Right atrium auricular region (tissue), 2 donors: ENCODE results near the gene TAF6. TPM values are rescaled to one million over a fixed set of nuclear protein-coding genes. Genes with fewer than 3 reads are reported as not detected.

Experiments used
- DNase-seq: peaks from one replicate; pipeline ENCODE4 v3.0.0-alpha.2; 2019; ENCODE audit warnings: low spot score
- H3K27ac ChIP-seq, 2 donors: fragments of 200-600 bp; sonication (generic); 1 replicate in 1 of 2; 2 replicates in 1 of 2; pipeline ENCODE4 v1.5.1; 2016 to 2019
- H3K27me3 ChIP-seq, 2 donors: fragments of 200-600 bp; sonication (generic); one replicate each; pipeline versions ENCODE4 v1.5.1 to v1.6.0; 2017 to 2019
- H3K36me3 ChIP-seq: fragments of 200-600 bp; sonication (generic); one replicate; pipeline ENCODE4 v1.5.1; 2016
- H3K4me1 ChIP-seq, 2 donors: fragments of 200-600 bp; sonication (generic); one replicate each; pipeline versions ENCODE4 v1.5.1 to v1.6.0; 2017 to 2019
- H3K4me3 ChIP-seq, 2 donors: fragments of 200-600 bp; sonication (generic); 1 replicate in 1 of 2; 2 replicates in 1 of 2; pipeline ENCODE4 v1.5.1; 2017 to 2019; ENCODE audit warnings: mild to moderate bottlenecking in 1 of 2, moderate library complexity in 1 of 2
- H3K9me3 ChIP-seq, 2 donors: fragments of 200-600 bp; sonication (generic); one replicate each; pipeline ENCODE4 v1.5.1; 2019
- CTCF ChIP-seq, 2 donors: fragments of 200-600 bp; sonication (generic); IDR thresholded peaks; one replicate each; pipeline ENCODE4 v1.5.1; 2019; ENCODE audit warnings: antibody characterized with exemption in 2 of 2
- total RNA-seq, 2 donors: library from RNA; depleted of rRNA; stranded (reverse); fragments of >200 nt; gene quantifications; one replicate each; pipeline ENCODE4 v1.1.0, GENCODE V29; 2016

The TAF6 gene
- total RNA-seq, 2 donors from 2014 or later = 41.7 to 49.1 TPM

- peaks cover 0 to 30% of the 10 kb centered on the region in 2 donors for H3K4me1 ChIP-seq
- no peaks in the 10 kb centered on the region for H3K27me3 ChIP-seq
- H3K9me3 ChIP-seq = no peaks in the 10 kb centered on the region
- peak overlapping the region; percentile 81 to 82 for H3K27ac ChIP-seq
- no peak for TF ChIP-seq CTCF (IDR thresholded peaks at IDR 0.05)
- H3K36me3 ChIP-seq = peaks cover 30% of the 10 kb centered on the region
- H3K4me3 ChIP-seq = peak overlapping the region; percentile 81 to 100
- DNase-seq = no peak
These were observed 38.1 kb downstream of the TAF6 start for GRCh38 chr7:100080907-100081534.

DNA sequence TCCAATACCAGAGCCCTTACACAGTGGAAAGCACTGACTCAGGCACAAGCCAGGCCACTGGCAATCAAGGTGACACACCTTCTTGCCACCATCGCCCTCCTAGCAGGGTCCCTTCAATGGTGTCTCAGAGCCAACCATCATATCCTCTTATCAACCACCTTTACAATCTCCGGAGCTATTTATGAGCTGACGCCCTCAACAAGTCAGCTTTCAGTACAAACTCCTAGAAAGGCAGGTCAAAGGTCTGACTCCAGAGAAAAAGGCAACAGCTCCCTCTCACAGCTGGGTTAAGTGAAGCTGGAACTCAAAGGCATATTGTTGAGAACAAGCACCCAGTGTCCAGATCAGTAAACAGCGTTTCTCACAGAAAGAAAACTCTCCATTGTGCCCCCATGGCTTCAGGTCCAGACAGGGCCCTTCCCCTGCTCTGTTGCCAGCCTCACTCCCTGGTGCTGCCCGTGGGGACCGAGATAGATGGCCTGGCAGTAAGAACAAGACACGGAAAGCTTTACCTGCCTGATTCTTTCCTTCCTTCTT, 40.1 kb downstream of the TAF6 start:
- Histone ChIP-seq H3K27ac (no peak overlapping the region), H3K9me3 (no peaks in the 10 kb centered on the region), H3K36me3 (peaks cover 49% of the 10 kb centered on the region), H3K27me3 (no peaks in the 10 kb centered on the region), H3K4me3 (no peak overlapping the region), H3K4me1 (peaks cover 0 to 30% of the 10 kb centered on the region in 2 donors)
- TF ChIP-seq CTCF (IDR thresholded peaks at IDR 0.05) = no peak
- DNase-seq = no peak

DNA sequence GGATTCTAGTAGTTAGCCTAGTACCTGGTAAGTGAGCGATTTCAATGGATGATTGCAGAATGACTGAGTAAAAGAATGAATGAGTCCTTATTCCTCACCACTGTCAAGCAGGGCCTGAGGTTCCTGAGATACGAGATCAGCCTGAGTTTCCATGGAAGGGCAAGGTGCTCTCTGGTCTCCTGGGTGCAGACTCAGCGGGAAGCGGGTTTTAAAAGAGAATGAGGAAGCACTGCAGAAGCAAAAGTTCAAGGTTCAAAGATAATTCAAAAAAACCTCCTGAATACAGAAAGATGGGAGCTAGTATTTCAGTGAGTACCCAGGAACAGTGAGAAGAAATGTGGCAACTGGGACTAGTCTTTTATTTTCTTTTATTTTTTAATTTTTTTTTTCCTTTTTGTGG, 42.0 kb downstream of the TAF6 start:
- peaks cover 68% of the 10 kb centered on the region for H3K36me3 ChIP-seq
- no peaks in the 10 kb centered on the region for H3K27me3 ChIP-seq
- H3K27ac ChIP-seq = no peak overlapping the region
- no peak for TF ChIP-seq CTCF (IDR thresholded peaks at IDR 0.05)
- H3K9me3 ChIP-seq = peaks cover 0 to 9% of the 10 kb centered on the region in 2 donors
- H3K4me1 ChIP-seq = peaks cover 0 to 24% of the 10 kb centered on the region in 2 donors
- no peak overlapping the region for H3K4me3 ChIP-seq
- DNase-seq = no peak

DNA sequence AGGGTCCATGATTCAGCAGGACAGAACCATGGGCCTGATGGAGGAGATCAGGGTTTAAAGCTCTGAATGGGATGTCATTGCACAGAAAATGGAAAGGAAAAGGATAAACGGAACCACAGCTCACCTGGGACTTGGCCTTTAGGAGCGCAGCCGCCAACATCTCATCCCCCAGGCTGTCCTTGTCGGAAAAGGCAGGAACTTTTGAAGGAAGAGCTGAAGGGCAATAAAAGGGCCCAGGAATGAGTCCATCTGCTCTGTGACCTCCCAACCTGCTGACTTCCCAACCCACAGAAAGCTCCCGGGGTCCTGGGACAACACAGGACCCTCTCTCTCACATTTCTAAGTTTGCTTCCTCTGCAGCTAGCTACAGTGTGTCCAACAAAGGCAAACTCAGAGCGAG, 43.7 kb downstream of the TAF6 start:
- H3K27ac ChIP-seq = no peak overlapping the region
- no peaks in the 10 kb centered on the region for H3K27me3 ChIP-seq
- TF ChIP-seq CTCF (IDR thresholded peaks at IDR 0.05) = no peak
- peaks cover 14 to 27% of the 10 kb centered on the region in 2 donors for H3K9me3 ChIP-seq
- H3K4me3 ChIP-seq = no peak overlapping the region
- peaks cover 0 to 14% of the 10 kb centered on the region in 2 donors for H3K4me1 ChIP-seq
- no peak for DNase-seq
- peaks cover 86% of the 10 kb centered on the region for H3K36me3 ChIP-seq

DNA sequence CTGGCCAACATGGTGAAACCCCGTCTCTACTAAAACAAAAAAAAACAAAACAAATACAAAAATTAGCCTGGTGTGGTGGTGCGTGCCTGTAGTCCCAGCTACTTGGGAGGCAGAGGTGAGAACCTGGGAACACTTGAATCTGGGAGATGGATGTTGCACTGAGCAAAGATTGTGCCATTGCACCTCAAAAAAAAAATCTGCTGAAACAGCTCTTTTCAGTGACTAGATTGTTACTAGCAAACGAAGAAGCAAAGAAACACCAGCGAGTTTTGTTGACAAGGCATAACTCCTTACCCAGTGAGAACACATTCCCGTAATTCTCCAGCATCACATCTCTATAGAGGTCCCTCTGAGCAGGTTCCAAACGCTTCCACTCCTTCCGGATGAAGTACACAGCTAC, 44.3 kb downstream of the TAF6 start:
- H3K4me1 ChIP-seq = peaks cover 0 to 8% of the 10 kb centered on the region in 2 donors
- no peak overlapping the region for H3K4me3 ChIP-seq
- peaks cover 14 to 32% of the 10 kb centered on the region in 2 donors for H3K9me3 ChIP-seq
- peaks cover 91% of the 10 kb centered on the region for H3K36me3 ChIP-seq
- TF ChIP-seq CTCF (IDR thresholded peaks at IDR 0.05) = no peak
- no peak overlapping the region for H3K27ac ChIP-seq
- no peaks in the 10 kb centered on the region for H3K27me3 ChIP-seq
- DNase-seq = no peak

GRCh38 chr7:100072462-100072861, 46.7 kb downstream of the TAF6 start:
- H3K27me3 ChIP-seq = no peaks in the 10 kb centered on the region
- no peak for DNase-seq
- no peaks in the 10 kb centered on the region for H3K4me1 ChIP-seq
- peaks cover 88% of the 10 kb centered on the region for H3K36me3 ChIP-seq
- no peak overlapping the region for H3K27ac ChIP-seq
- no peak for TF ChIP-seq CTCF (IDR thresholded peaks at IDR 0.05)
- H3K4me3 ChIP-seq = no peak overlapping the region
- H3K9me3 ChIP-seq = peaks cover 14 to 32% of the 10 kb centered on the region in 2 donors
